Breast epithelium (tissue), 4 donors: ENCODE results near the gene CTNNBL1. TPM values are rescaled to one million over a fixed set of nuclear protein-coding genes. Genes with fewer than 3 reads are reported as not detected.

Experiments used
- DNase-seq, 2 donors: peaks; one replicate each; pipeline ENCODE4 v3.0.0-alpha.2; 2019; ENCODE audit warnings: low spot score in 2 of 2
- H3K27ac ChIP-seq, 2 donors: fragments of 200-600 bp; sonication (generic) in 1 of 2; one replicate each; pipeline ENCODE4 v1.5.1; 2016 to 2019; ENCODE audit warnings: mild to moderate bottlenecking in 1 of 2
- H3K27me3 ChIP-seq, 2 donors: fragments of 200-600 bp; sonication (generic) in 1 of 2; one replicate each; pipeline versions ENCODE4 v1.5.1 to v1.6.0; 2017 to 2019; ENCODE audit warnings: control low read depth in 1 of 2, mild to moderate bottlenecking in 1 of 2
- H3K36me3 ChIP-seq: fragments of 200-600 bp; one replicate; pipeline ENCODE4 v1.5.1; 2019
- H3K4me1 ChIP-seq, 2 donors: fragments of 200-600 bp; sonication (generic); one replicate each; pipeline ENCODE4 v1.5.1; 2016 to 2019; ENCODE audit warnings: control low read depth in 1 of 2
- H3K4me3 ChIP-seq, 3 donors: fragments of 200-600 bp; sonication (generic); 1 replicate in 2 of 3; 2 replicates in 1 of 3; pipeline ENCODE4 v1.5.1; 2016 to 2019; ENCODE audit warnings: mild to moderate bottlenecking in 3 of 3, moderate library complexity in 2 of 3
- H3K9me3 ChIP-seq, 2 donors: fragments of 200-600 bp; sonication (generic) in 1 of 2; one replicate each; pipeline ENCODE4 v1.5.1; 2016 to 2019; ENCODE audit warnings: control low read depth in 1 of 2
- POLR2A ChIP-seq: fragments of 450-650 bp; IDR thresholded peaks from one replicate; pipeline ENCODE4 v1.6.1; 2016; ENCODE audit warnings: antibody characterized with exemption, mild to moderate bottlenecking, moderate library complexity
- POLR2AphosphoS5 ChIP-seq, 3 donors: sonication (generic); formaldehyde crosslinking; IDR thresholded peaks; one replicate each; pipeline ENCODE4 v1.6.1; 2017; ENCODE audit warnings: antibody characterized with exemption in 3 of 3
- intact Hi-C: fragments of 100-400 bp; cut with DNase I; formaldehyde crosslinking; loops from one replicate; pipeline ENCODE4 v1.15.1; 2023; ENCODE audit warnings: low total_unique reads
- total RNA-seq, 3 donors: library from RNA; depleted of rRNA; stranded (reverse); fragments of >200 nt; gene quantifications; one replicate each; pipeline ENCODE4 v1.1.0, GENCODE V29; 2016
- TF ChIP-seq, protein P1 (sequence below), 3 donors: fragments of 450-650 bp; IDR thresholded peaks; one replicate each; pipeline ENCODE4 v1.5.1; 2016 to 2017; ENCODE audit warnings: antibody characterized with exemption in 3 of 3, mild to moderate bottlenecking in 3 of 3, moderate library complexity in 3 of 3

The CTNNBL1 gene
- total RNA-seq, 3 donors from 2014 or later: 32.2 to 37.0 (median 32.4) TPM

GRCh38 chr20:37734228-37734985 lies 40.6 kb downstream of the CTNNBL1 start:
- no peak for DNase-seq
- TF ChIP-seq, protein P1, sequence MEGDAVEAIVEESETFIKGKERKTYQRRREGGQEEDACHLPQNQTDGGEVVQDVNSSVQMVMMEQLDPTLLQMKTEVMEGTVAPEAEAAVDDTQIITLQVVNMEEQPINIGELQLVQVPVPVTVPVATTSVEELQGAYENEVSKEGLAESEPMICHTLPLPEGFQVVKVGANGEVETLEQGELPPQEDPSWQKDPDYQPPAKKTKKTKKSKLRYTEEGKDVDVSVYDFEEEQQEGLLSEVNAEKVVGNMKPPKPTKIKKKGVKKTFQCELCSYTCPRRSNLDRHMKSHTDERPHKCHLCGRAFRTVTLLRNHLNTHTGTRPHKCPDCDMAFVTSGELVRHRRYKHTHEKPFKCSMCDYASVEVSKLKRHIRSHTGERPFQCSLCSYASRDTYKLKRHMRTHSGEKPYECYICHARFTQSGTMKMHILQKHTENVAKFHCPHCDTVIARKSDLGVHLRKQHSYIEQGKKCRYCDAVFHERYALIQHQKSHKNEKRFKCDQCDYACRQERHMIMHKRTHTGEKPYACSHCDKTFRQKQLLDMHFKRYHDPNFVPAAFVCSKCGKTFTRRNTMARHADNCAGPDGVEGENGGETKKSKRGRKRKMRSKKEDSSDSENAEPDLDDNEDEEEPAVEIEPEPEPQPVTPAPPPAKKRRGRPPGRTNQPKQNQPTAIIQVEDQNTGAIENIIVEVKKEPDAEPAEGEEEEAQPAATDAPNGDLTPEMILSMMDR (IDR thresholded peaks at IDR 0.05): no peak
- TF ChIP-seq POLR2AphosphoS5 (IDR thresholded peaks at IDR 0.05) (no peak), POLR2A (no peak)
- no peak overlapping the region for H3K4me3 ChIP-seq
- intact Hi-C loops: no loop called here
- no peaks in the 10 kb centered on the region for H3K9me3 ChIP-seq
- H3K36me3 ChIP-seq: no peaks in the 10 kb centered on the region
- H3K27me3 ChIP-seq: no peaks in the 10 kb centered on the region
- no peaks in the 10 kb centered on the region for H3K4me1 ChIP-seq
- no peak overlapping the region for H3K27ac ChIP-seq

DNA sequence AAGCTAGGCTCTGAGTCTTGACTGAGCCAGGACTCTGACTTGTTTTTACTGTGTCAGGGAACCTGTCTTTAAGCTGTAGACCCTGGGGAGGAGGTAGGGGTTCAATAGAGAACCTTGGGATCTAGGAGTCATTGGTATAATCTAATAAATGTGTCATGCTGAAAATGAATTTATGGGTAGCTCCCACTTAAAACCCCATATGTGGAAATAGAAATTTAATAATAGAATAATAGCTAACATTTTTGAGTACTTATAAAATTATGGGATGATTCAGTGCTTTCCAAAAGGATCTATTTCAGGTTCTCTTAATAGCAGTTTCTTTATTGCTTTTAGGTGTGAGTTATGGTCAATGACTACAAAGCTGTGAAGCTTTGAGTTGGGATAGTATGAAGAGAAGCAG lies 41.7 kb downstream of the CTNNBL1 start:
- H3K4me3 ChIP-seq: no peak overlapping the region
- DNase-seq: no peak
- no peaks in the 10 kb centered on the region for H3K27me3 ChIP-seq
- intact Hi-C loops: no loop called here
- no peaks in the 10 kb centered on the region for H3K4me1 ChIP-seq
- TF ChIP-seq POLR2AphosphoS5 (IDR thresholded peaks at IDR 0.05) (no peak), POLR2A (no peak)
- TF ChIP-seq, protein P1 (IDR thresholded peaks at IDR 0.05): no peak
- no peaks in the 10 kb centered on the region for H3K9me3 ChIP-seq
- no peaks in the 10 kb centered on the region for H3K36me3 ChIP-seq
- no peak overlapping the region for H3K27ac ChIP-seq

- no peak overlapping the region for H3K4me3 ChIP-seq
- no peak for TF ChIP-seq POLR2AphosphoS5 (IDR thresholded peaks at IDR 0.05)
- TF ChIP-seq, protein P1 (IDR thresholded peaks at IDR 0.05): no peak
- no peak for TF ChIP-seq POLR2A
- DNase-seq: no peak
- no peaks in the 10 kb centered on the region for H3K9me3 ChIP-seq
- H3K4me1 ChIP-seq: no peaks in the 10 kb centered on the region
- no peaks in the 10 kb centered on the region for H3K36me3 ChIP-seq
- no peaks in the 10 kb centered on the region for H3K27me3 ChIP-seq
- intact Hi-C loops: no loop called here
- H3K27ac ChIP-seq: no peak overlapping the region
Observed at GRCh38 chr20:37736132-37736531, 42.3 kb downstream of the CTNNBL1 start.

DNA sequence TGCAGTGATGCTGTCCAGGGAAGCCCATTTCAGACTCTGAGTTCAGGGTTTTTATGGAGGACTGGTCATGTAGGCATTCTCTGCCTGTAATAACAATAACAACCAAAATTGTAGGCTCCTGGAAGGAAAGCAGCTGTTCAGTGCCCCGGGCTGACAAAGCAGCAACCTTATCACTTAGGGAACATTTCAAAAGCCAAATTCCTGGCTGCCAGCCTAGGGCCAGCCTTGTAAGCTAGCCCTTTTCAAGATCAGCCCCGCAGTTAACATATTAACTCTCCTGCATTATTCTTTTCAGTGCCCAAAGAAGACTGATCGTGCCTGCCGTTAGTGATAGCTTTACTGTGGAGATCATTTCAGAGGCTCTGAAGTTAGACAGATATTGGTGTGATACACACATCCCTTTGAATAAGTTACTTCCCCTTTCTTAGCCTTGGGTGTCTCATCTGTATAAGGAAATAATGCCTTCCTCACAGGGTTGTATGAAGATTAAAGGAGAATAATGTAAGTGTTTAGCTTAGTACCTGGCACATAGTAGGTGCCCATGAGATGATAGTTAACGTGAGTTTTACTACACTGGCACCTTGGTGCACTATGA lies 44.1 kb downstream of the CTNNBL1 start:
- Histone ChIP-seq H3K4me3 (no peak overlapping the region), H3K4me1 (no peaks in the 10 kb centered on the region), H3K27me3 (no peaks in the 10 kb centered on the region), H3K36me3 (no peaks in the 10 kb centered on the region), H3K9me3 (no peaks in the 10 kb centered on the region), H3K27ac (no peak overlapping the region)
- DNase-seq: no peak
- no peak for TF ChIP-seq POLR2AphosphoS5 (IDR thresholded peaks at IDR 0.05)
- TF ChIP-seq, protein P1 (IDR thresholded peaks at IDR 0.05): no peak
- TF ChIP-seq POLR2A: no peak
- intact Hi-C loops: no loop called here

DNA sequence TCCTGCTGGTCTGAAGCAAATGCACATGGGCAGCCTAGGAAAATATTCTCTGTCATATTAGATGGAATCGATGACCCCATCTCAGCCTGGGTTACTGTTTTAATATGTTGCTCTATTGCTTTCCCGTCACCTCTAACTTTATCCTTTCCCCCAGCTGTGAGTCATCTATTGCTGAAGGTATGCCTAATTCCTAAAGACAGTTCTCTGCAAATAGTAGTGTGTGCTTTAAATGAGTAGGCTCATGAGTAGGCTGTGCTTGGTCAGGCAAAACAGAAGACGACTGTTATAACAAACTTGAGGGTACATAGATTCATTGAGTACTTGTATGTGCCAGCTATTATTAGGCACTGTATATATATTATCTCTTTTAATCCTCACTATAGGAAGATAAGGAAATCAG lies 47.2 kb downstream of the CTNNBL1 start:
- Histone ChIP-seq H3K4me3 (no peak overlapping the region), H3K27ac (no peak overlapping the region), H3K27me3 (no peaks in the 10 kb centered on the region), H3K4me1 (no peaks in the 10 kb centered on the region), H3K36me3 (no peaks in the 10 kb centered on the region), H3K9me3 (no peaks in the 10 kb centered on the region)
- no peak for DNase-seq
- intact Hi-C loops: no loop called here
- no peak for TF ChIP-seq POLR2A
- TF ChIP-seq, protein P1 (IDR thresholded peaks at IDR 0.05): no peak
- no peak for TF ChIP-seq POLR2AphosphoS5 (IDR thresholded peaks at IDR 0.05)
